SK-N-SH treated with all-trans-retinoic acid at 6 μM for 48 hours (cell line): ENCODE measurements around the gene EPS8.

ENCODE experiments used
- ATAC-seq: fragments of 200-7000 bp; cut with Tn5 transposase; 3 replicates; pipeline ENCODE4 v1.9.1; 2020; ENCODE audit warnings: mild to moderate bottlenecking, moderate library complexity
- ARNTL ChIP-seq: fragments of 450-650 bp; formaldehyde crosslinking; IDR thresholded peaks from 2 replicates; pipeline ENCODE4 v1.5.0; 2020; ENCODE audit warnings: low read depth, mild to moderate bottlenecking, moderate library complexity, borderline replicate concordance
- CREB5 ChIP-seq: fragments of 250-450 bp; sonication (Bioruptor Pico); IDR thresholded peaks from 2 replicates; pipeline ENCODE4 v1.5.1; 2020; ENCODE audit warnings: low read depth, mild to moderate bottlenecking, moderate library complexity
- CSDC2 ChIP-seq: fragments of 250-450 bp; sonication (Bioruptor Pico); IDR thresholded peaks from 2 replicates; pipeline ENCODE4 v1.5.0; 2020; ENCODE audit warnings: mild to moderate bottlenecking, moderate library complexity
- CSRNP3 ChIP-seq: fragments of 250-450 bp; sonication (Bioruptor Pico); IDR thresholded peaks from 2 replicates; pipeline ENCODE4 v1.5.1; 2021; ENCODE audit warnings: mild to moderate bottlenecking, moderate library complexity
- GLIS3 ChIP-seq: fragments of 250-450 bp; sonication (Bioruptor Pico); IDR thresholded peaks from 2 replicates; pipeline ENCODE4 v1.5.0; 2020; ENCODE audit warnings: mild to moderate bottlenecking, moderate library complexity
- ISL1 ChIP-seq: fragments of 250-450 bp; sonication (Bioruptor Pico); IDR thresholded peaks from 2 replicates; pipeline ENCODE4 v2.1.2; 2022; ENCODE audit warnings: mild to moderate bottlenecking, moderate library complexity
- OSR1 ChIP-seq: fragments of 250-450 bp; sonication (Bioruptor Pico); IDR thresholded peaks from 2 replicates; pipeline ENCODE4 v1.8.0; 2022; ENCODE audit warnings: moderate library complexity, mild to moderate bottlenecking, inconsistent platforms
- PATZ1 ChIP-seq: fragments of 250-450 bp; sonication (Bioruptor Pico); IDR thresholded peaks from 2 replicates; pipeline ENCODE4 v1.8.0; 2020; ENCODE audit warnings: mild to moderate bottlenecking, moderate library complexity, borderline replicate concordance
- POU6F1 ChIP-seq: fragments of 250-450 bp; sonication (Bioruptor Pico); IDR thresholded peaks from 2 replicates; pipeline ENCODE4 v1.8.0; 2021; ENCODE audit warnings: low read depth, mild to moderate bottlenecking, moderate library complexity, borderline replicate concordance
- PPARA ChIP-seq: fragments of 250-450 bp; sonication (Bioruptor Pico); IDR thresholded peaks from 2 replicates; pipeline ENCODE4 v1.5.0; 2020; ENCODE audit warnings: mild to moderate bottlenecking, borderline replicate concordance
- RARB ChIP-seq: fragments of 250-450 bp; sonication (Bioruptor Pico); IDR thresholded peaks from 2 replicates; pipeline ENCODE4 v1.8.0; 2021; ENCODE audit warnings: mild to moderate bottlenecking, moderate library complexity
- TCF4 ChIP-seq: fragments of 250-450 bp; sonication (Bioruptor Pico); IDR thresholded peaks from 2 replicates; pipeline ENCODE4 v1.8.0; 2021; ENCODE audit warnings: mild to moderate bottlenecking, moderate library complexity, borderline replicate concordance
- TOX ChIP-seq: fragments of 250-450 bp; sonication (Bioruptor Pico); IDR thresholded peaks from 2 replicates; pipeline ENCODE4 v1.8.0; 2021; ENCODE audit warnings: mild to moderate bottlenecking, moderate library complexity, borderline replicate concordance
- TSHZ2 ChIP-seq: fragments of 250-450 bp; sonication (Bioruptor Pico); IDR thresholded peaks from 2 replicates; pipeline ENCODE4 v1.5.0; 2020; ENCODE audit warnings: mild to moderate bottlenecking, moderate library complexity
- ZFP3 ChIP-seq: fragments of 250-450 bp; sonication (Bioruptor Pico); IDR thresholded peaks from 2 replicates; pipeline ENCODE4 v1.5.0; 2020; ENCODE audit warnings: mild to moderate bottlenecking, moderate library complexity
- ZFP30 ChIP-seq: fragments of 450-650 bp; formaldehyde crosslinking; IDR thresholded peaks from 2 replicates; pipeline ENCODE4 v1.5.0; 2022; ENCODE audit warnings: mild to moderate bottlenecking, moderate library complexity
- ZNF565 ChIP-seq: fragments of 450-650 bp; formaldehyde crosslinking; conservative IDR thresholded peaks from 2 replicates; pipeline ENCODE4 v1.5.0; 2020; ENCODE audit warnings: low read depth, mild to moderate bottlenecking, moderate library complexity
- ZNF70 ChIP-seq: fragments of 450-650 bp; formaldehyde crosslinking; IDR thresholded peaks from 2 replicates; pipeline ENCODE4 v1.5.0; 2020; ENCODE audit warnings: mild to moderate bottlenecking, moderate library complexity
- ZNF8 ChIP-seq: fragments of 450-650 bp; formaldehyde crosslinking; IDR thresholded peaks from 2 replicates; pipeline ENCODE4 v1.5.0; 2020; ENCODE audit warnings: mild to moderate bottlenecking, moderate library complexity

EPS8 gene

GRCh38 chr12:15592934-15593333 lies 196.3 kb downstream of the EPS8 start (continued):
- TF ChIP-seq CREB5 (CRISPR knock-in tag) (no peak), CSRNP3 (no peak), POU6F1 (CRISPR knock-in tag) (no peak), ZNF70 (no peak), OSR1 (no peak), ZFP30 (no peak)

GRCh38 chr12:15591811-15592210 lies 197.4 kb downstream of the EPS8 start:
- TF ChIP-seq CSDC2 (CRISPR knock-in tag) (no peak), ARNTL (CRISPR knock-in tag) (no peak), TOX (CRISPR knock-in tag) (no peak), TSHZ2 (CRISPR knock-in tag) (no peak), ZNF70 (no peak)

GRCh38 chr12:15590180-15590826 lies 198.9 kb downstream of the EPS8 start:
- no peak for TF ChIP-seq ZNF565 (CRISPR knock-in tag)
- TF ChIP-seq GLIS3 (CRISPR knock-in tag): no peak
- TF ChIP-seq POU6F1 (CRISPR knock-in tag): no peak
- no peak for TF ChIP-seq ISL1 (CRISPR knock-in tag)
- no peak for TF ChIP-seq TSHZ2 (CRISPR knock-in tag)
- no peak for TF ChIP-seq ZNF8 (CRISPR knock-in tag)
- no peak for TF ChIP-seq CSRNP3
- no peak for TF ChIP-seq PATZ1 (CRISPR knock-in tag)
- no peak for TF ChIP-seq ZFP3 (CRISPR knock-in tag)
- TF ChIP-seq PPARA (CRISPR knock-in tag): no peak
- no peak for TF ChIP-seq ZFP30
- TF ChIP-seq TOX (CRISPR knock-in tag): no peak
- TF ChIP-seq CSDC2 (CRISPR knock-in tag): no peak
- no peak for TF ChIP-seq RARB
- TF ChIP-seq TCF4 (CRISPR knock-in tag): no peak
- peak; percentile 95 for ATAC-seq

More at GRCh38 chr12:15591811-15592210, 197.4 kb downstream of the EPS8 start:
- ATAC-seq: no peak
